DOHH2 (cell line): Measurements from ENCODE around the gene CDC123.
"Not testable (repeated sequence)": the region's sequence is repeated elsewhere in the genome, so short reads cannot be mapped to it uniquely, and the experiment has no call there.

ENCODE experiments used
- H3F3A ChIP-seq: fragments of 200-600 bp; sonication (generic), shearing (Covaris generic); 2 replicates; pipeline ENCODE4 v1.6.0; 2016; ENCODE audit warnings: antibody characterized with exemption, mild to moderate bottlenecking; ENCODE audit not compliant: control insufficient read depth, insufficient read depth
- H3K27ac ChIP-seq: fragments of 200-600 bp; sonication (generic); 2 replicates; pipeline ENCODE4 v1.5.1; 2014; ENCODE audit warnings: low read depth, mild to moderate bottlenecking, low read length, moderate library complexity
- H3K27me3 ChIP-seq: fragments of 200-600 bp; sonication (generic); 2 replicates; pipeline ENCODE4 v1.6.1; 2014; ENCODE audit warnings: mild to moderate bottlenecking, low read length, mixed read lengths; ENCODE audit not compliant: control insufficient read depth
- H3K36me3 ChIP-seq: fragments of 200-600 bp; sonication (generic); 2 replicates; pipeline ENCODE4 v1.6.1; 2014; ENCODE audit warnings: mild to moderate bottlenecking, low read length, moderate library complexity, mixed read lengths; ENCODE audit not compliant: control insufficient read depth
- H3K4me1 ChIP-seq: fragments of 200-600 bp; sonication (generic); 2 replicates; pipeline ENCODE4 v1.6.1; 2014; ENCODE audit warnings: mild to moderate bottlenecking, low read length, mixed read lengths; ENCODE audit not compliant: control insufficient read depth
- H3K4me2 ChIP-seq: fragments of 200-600 bp; sonication (generic); 2 replicates; pipeline ENCODE4 v1.6.0; 2014; ENCODE audit warnings: mild to moderate bottlenecking, low read length, moderate library complexity
- H3K4me3 ChIP-seq: fragments of 200-600 bp; sonication (generic); 2 replicates; pipeline ENCODE4 v1.5.1; 2014; ENCODE audit warnings: mild to moderate bottlenecking, low read length, mixed read lengths
- H3K79me2 ChIP-seq: fragments of 200-600 bp; sonication (generic); 2 replicates; pipeline ENCODE4 v1.6.1; 2014; ENCODE audit warnings: mild to moderate bottlenecking, low read length, mixed read lengths; ENCODE audit not compliant: control insufficient read depth
- H3K9me2 ChIP-seq: fragments of 200-600 bp; sonication (generic); replicated peaks from 2 replicates; pipeline ENCODE4 v1.6.1; 2014; ENCODE audit warnings: mild to moderate bottlenecking, low read length, mixed read lengths; ENCODE audit not compliant: control insufficient read depth
- H3K9me3 ChIP-seq: fragments of 200-600 bp; sonication (generic); 2 replicates; pipeline ENCODE4 v1.6.1; 2014; ENCODE audit warnings: antibody characterized with exemption, low read length, mixed read lengths; ENCODE audit not compliant: control insufficient read depth, insufficient read depth
- H4K20me1 ChIP-seq: fragments of 200-600 bp; sonication (generic); 2 replicates; pipeline ENCODE4 v1.6.0; 2014; ENCODE audit warnings: low read depth, mild to moderate bottlenecking, antibody characterized with exemption, low read length, moderate library complexity; ENCODE audit not compliant: control insufficient read depth, insufficient read depth
- CTCF ChIP-seq: fragments of 200-600 bp; sonication (generic); IDR thresholded peaks from one replicate; pipeline ENCODE4 v1.5.1; 2014; ENCODE audit warnings: antibody characterized with exemption, mild to moderate bottlenecking, low read depth, low read length; ENCODE audit not compliant: poor library complexity, severe bottlenecking
- EZH2phosphoT487 ChIP-seq: fragments of 200-600 bp; sonication (generic); IDR thresholded peaks from 2 replicates; pipeline ENCODE4 v1.6.1; 2017; ENCODE audit warnings: borderline replicate concordance, mild to moderate bottlenecking, antibody characterized with exemption, low read length, moderate library complexity, mixed read lengths

The CDC123 gene

GRCh38 chr10:12225444-12225843, 29.5 kb downstream of the CDC123 start:
- Histone ChIP-seq H3K9me3 (no peaks in the 10 kb centered on the region), H3K9me2 (no peaks in the 10 kb centered on the region), H4K20me1 (no peaks in the 10 kb centered on the region), H3K27me3 (no peaks in the 10 kb centered on the region), H3K36me3 (peaks cover 59% of the 10 kb centered on the region), H3K4me1 (no peaks in the 10 kb centered on the region), H3K79me2 (peaks cover 35% of the 10 kb centered on the region), H3K4me3 (no peak overlapping the region), H3K27ac (no peak overlapping the region), H3K4me2 (no peak overlapping the region), H3F3A (no peaks in the 10 kb centered on the region)
- TF ChIP-seq EZH2phosphoT487 (no peak), CTCF (no peak)

GRCh38 chr10:12226438-12226837, 30.4 kb downstream of the CDC123 start:
- H4K20me1 ChIP-seq, H3K9me3 ChIP-seq, H3F3A ChIP-seq, H3K4me3 ChIP-seq, H3K27me3 ChIP-seq, H3K27ac ChIP-seq, H3K9me2 ChIP-seq, H3K4me2 ChIP-seq, H3K4me1 ChIP-seq: not testable (repeated sequence)
- H3K36me3 ChIP-seq: peaks cover 62% of the 10 kb centered on the region
- peaks cover 30% of the 10 kb centered on the region for H3K79me2 ChIP-seq

GRCh38 chr10:12228851-12229250, 32.9 kb downstream of the CDC123 start:
- Histone ChIP-seq H3K4me2 (no peak overlapping the region), H3K9me3 (no peaks in the 10 kb centered on the region), H3K4me3 (no peak overlapping the region), H3F3A (no peaks in the 10 kb centered on the region), H3K4me1 (no peaks in the 10 kb centered on the region), H3K27me3 (no peaks in the 10 kb centered on the region), H3K36me3 (peaks cover 66% of the 10 kb centered on the region), H3K27ac (no peak overlapping the region), H3K9me2 (no peaks in the 10 kb centered on the region), H3K79me2 (peaks cover 12% of the 10 kb centered on the region), H4K20me1 (no peaks in the 10 kb centered on the region)
- TF ChIP-seq EZH2phosphoT487 (no peak), CTCF (no peak)

DNA sequence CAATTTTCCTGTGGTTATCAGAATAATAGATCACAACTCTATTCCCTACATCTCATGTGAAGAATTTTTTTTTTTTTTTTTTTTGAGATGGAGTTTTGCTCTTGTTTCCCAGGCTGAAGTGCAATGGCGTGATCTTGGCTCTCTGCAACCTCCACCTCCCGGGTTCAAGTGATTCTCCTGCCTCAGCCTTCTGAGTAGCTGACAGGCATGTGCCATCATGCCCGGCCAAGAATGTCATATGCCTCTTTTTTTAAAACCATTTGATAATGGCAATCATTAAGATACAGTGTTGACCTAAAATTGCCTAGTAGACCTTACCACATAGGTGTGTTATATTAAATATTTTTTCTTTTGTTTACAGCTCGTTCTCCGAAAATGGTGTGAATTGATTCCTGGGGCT, 38.7 kb downstream of the CDC123 start:
- H3K9me3 ChIP-seq, H3K4me1 ChIP-seq, H3K27ac ChIP-seq, H3K27me3 ChIP-seq, H3K4me2 ChIP-seq, H3K79me2 ChIP-seq, H3F3A ChIP-seq, H3K9me2 ChIP-seq, H3K4me3 ChIP-seq, H4K20me1 ChIP-seq: not testable (repeated sequence)
- H3K36me3 ChIP-seq: peaks cover 86% of the 10 kb centered on the region
